Breast epithelium (tissue), 3 donors: ENCODE data around the gene SORBS1.

Experiments
- POLR2A ChIP-seq: fragments of 450-650 bp; IDR thresholded peaks from one replicate; pipeline ENCODE4 v1.6.1; 2016; ENCODE audit warnings: antibody characterized with exemption, mild to moderate bottlenecking, moderate library complexity
- POLR2AphosphoS5 ChIP-seq, 3 donors: sonication (generic); formaldehyde crosslinking; IDR thresholded peaks; one replicate each; pipeline ENCODE4 v1.6.1; 2017; ENCODE audit warnings: antibody characterized with exemption in 3 of 3
- TF ChIP-seq, protein P1 (sequence below), 3 donors: fragments of 450-650 bp; IDR thresholded peaks; one replicate each; pipeline ENCODE4 v1.5.1; 2016 to 2017; ENCODE audit warnings: antibody characterized with exemption in 3 of 3, mild to moderate bottlenecking in 3 of 3, moderate library complexity in 3 of 3

DNA sequence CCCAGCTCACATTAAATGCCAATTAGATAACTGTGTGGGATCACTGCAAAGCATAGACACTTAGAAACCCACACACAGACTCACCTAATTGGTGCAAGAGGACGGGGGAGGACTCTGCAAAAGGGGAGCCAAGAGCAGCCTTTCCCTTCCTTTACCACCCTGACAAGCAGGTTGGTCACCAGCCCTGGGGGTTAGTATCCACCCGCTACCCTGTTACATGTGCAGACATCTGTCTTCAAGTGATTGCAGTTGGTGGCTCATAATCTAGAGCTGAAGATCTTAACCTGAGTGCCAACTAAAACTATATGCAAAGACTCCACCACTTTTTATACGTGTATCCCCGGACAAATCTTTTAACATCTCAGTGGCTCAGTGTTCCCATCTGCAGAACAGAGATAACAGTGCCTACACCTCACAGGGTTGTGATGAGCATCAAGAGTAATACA, 56.9 kb downstream of the SORBS1 start:
- TF ChIP-seq POLR2A (no peak), POLR2AphosphoS5 (IDR thresholded peaks at IDR 0.05) (no peak)
- TF ChIP-seq, protein P1, sequence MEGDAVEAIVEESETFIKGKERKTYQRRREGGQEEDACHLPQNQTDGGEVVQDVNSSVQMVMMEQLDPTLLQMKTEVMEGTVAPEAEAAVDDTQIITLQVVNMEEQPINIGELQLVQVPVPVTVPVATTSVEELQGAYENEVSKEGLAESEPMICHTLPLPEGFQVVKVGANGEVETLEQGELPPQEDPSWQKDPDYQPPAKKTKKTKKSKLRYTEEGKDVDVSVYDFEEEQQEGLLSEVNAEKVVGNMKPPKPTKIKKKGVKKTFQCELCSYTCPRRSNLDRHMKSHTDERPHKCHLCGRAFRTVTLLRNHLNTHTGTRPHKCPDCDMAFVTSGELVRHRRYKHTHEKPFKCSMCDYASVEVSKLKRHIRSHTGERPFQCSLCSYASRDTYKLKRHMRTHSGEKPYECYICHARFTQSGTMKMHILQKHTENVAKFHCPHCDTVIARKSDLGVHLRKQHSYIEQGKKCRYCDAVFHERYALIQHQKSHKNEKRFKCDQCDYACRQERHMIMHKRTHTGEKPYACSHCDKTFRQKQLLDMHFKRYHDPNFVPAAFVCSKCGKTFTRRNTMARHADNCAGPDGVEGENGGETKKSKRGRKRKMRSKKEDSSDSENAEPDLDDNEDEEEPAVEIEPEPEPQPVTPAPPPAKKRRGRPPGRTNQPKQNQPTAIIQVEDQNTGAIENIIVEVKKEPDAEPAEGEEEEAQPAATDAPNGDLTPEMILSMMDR (IDR thresholded peaks at IDR 0.05) = no peak
